Trophoblast cell (in vitro differentiated cells and primary cell): Measurements from ENCODE around the gene IQCF5.

Experiments
- DNase-seq, 2 donors: peaks; one replicate each; pipeline ENCODE4 v3.0.0-alpha.2; 2016
- H2AFZ ChIP-seq: 2 replicates; pipeline ENCODE4 v1.6.1; 2013; ENCODE audit warnings: low read length, moderate library complexity, mild to moderate bottlenecking; ENCODE audit not compliant: insufficient read depth, poor library complexity
- H2AK5ac ChIP-seq: 2 replicates; pipeline ENCODE4 v1.6.1; 2013; ENCODE audit warnings: mild to moderate bottlenecking, low read length
- H2BK120ac ChIP-seq: 2 replicates; pipeline ENCODE4 v1.6.1; 2013; ENCODE audit warnings: low read length, mild to moderate bottlenecking, moderate library complexity; ENCODE audit not compliant: insufficient read depth, poor library complexity
- H2BK12ac ChIP-seq: 2 replicates; pipeline ENCODE4 v1.6.1; 2013; ENCODE audit warnings: mild to moderate bottlenecking, low read length, moderate library complexity
- H2BK5ac ChIP-seq: 2 replicates; pipeline ENCODE4 v1.6.1; 2013; ENCODE audit warnings: low read length, low read depth, moderate library complexity, mild to moderate bottlenecking; ENCODE audit not compliant: poor library complexity
- H3K14ac ChIP-seq: 2 replicates; pipeline ENCODE4 v1.6.1; 2013; ENCODE audit warnings: mild to moderate bottlenecking, low read length
- H3K18ac ChIP-seq: 2 replicates; pipeline ENCODE4 v1.6.1; 2013; ENCODE audit warnings: mild to moderate bottlenecking, low read length
- H3K23ac ChIP-seq: 2 replicates; pipeline ENCODE4 v1.6.1; 2013; ENCODE audit warnings: low read length
- H3K27ac ChIP-seq: 2 replicates; pipeline ENCODE4 v1.5.1; 2013; ENCODE audit warnings: low read depth, mild to moderate bottlenecking, inconsistent platforms, low read length, moderate library complexity
- H3K27me3 ChIP-seq: 2 replicates; pipeline ENCODE4 v1.6.1; 2013; ENCODE audit warnings: inconsistent platforms, mild to moderate bottlenecking, low read length, moderate library complexity; ENCODE audit not compliant: insufficient read depth
- H3K36me3 ChIP-seq, 2 experiments: 1 replicate in 1 of 2; 2 replicates in 1 of 2; pipeline ENCODE4 v1.6.1; 2013; ENCODE audit warnings: low read length in 2 of 2, mild to moderate bottlenecking in 2 of 2, moderate library complexity in 1 of 2; ENCODE audit not compliant: insufficient read depth in 2 of 2, control insufficient read depth in 1 of 2
- H3K4ac ChIP-seq: 2 replicates; pipeline ENCODE4 v1.6.1; 2013; ENCODE audit warnings: low read depth, mild to moderate bottlenecking, low read length, moderate library complexity
- H3K4me1 ChIP-seq, 2 experiments: 1 replicate in 1 of 2; 2 replicates in 1 of 2; pipeline ENCODE4 v1.6.1; 2013; ENCODE audit warnings: low read length in 2 of 2, mild to moderate bottlenecking in 2 of 2, moderate library complexity in 1 of 2; ENCODE audit not compliant: insufficient read depth in 2 of 2, control insufficient read depth in 1 of 2
- H3K4me2 ChIP-seq: 2 replicates; pipeline ENCODE4 v1.6.1; 2013; ENCODE audit warnings: inconsistent platforms, mild to moderate bottlenecking, low read length, moderate library complexity
- H3K4me3 ChIP-seq: 2 replicates; pipeline ENCODE4 v1.5.1; 2013; ENCODE audit warnings: mild to moderate bottlenecking, low read depth, low read length, inconsistent platforms
- H3K79me1 ChIP-seq: one replicate; pipeline ENCODE4 v1.6.1; 2013; ENCODE audit warnings: low read length
- H3K79me2 ChIP-seq: 2 replicates; pipeline ENCODE4 v1.6.1; 2013; ENCODE audit warnings: low read length, mild to moderate bottlenecking; ENCODE audit not compliant: control insufficient read depth, insufficient read depth, poor library complexity
- H3K9ac ChIP-seq: 2 replicates; pipeline ENCODE4 v1.6.1; 2013; ENCODE audit warnings: mild to moderate bottlenecking, low read length
- H3K9me3 ChIP-seq: 2 replicates; pipeline ENCODE4 v1.6.1; 2013; ENCODE audit warnings: low read depth, mild to moderate bottlenecking, control low read depth, inconsistent platforms, low read length; ENCODE audit not compliant: insufficient read depth
- H4K12ac ChIP-seq: 2 replicates; pipeline ENCODE4 v1.6.1; 2013; ENCODE audit warnings: low read depth, mild to moderate bottlenecking, low read length, moderate library complexity
- H4K8ac ChIP-seq: 2 replicates; pipeline ENCODE4 v1.6.1; 2013; ENCODE audit warnings: low read depth, mild to moderate bottlenecking, low read length, moderate library complexity
- H4K91ac ChIP-seq: one replicate; pipeline ENCODE4 v1.6.1; 2013; ENCODE audit warnings: low read depth, mild to moderate bottlenecking, low read length, moderate library complexity
- WGBS: extraction: QIAGEN DNeasy Blood & Tissue Kit; methylation state at CpG from one replicate; pipeline ENCODE4 v1.1.7; 2013; ENCODE audit warnings: missing lambda C conversion rate; ENCODE audit not compliant: insufficient read length, insufficient coverage; ENCODE audit errors: extremely low coverage; 5-methylcytosine and 5-hydroxymethylcytosine counted together

Gene IQCF5

DNA sequence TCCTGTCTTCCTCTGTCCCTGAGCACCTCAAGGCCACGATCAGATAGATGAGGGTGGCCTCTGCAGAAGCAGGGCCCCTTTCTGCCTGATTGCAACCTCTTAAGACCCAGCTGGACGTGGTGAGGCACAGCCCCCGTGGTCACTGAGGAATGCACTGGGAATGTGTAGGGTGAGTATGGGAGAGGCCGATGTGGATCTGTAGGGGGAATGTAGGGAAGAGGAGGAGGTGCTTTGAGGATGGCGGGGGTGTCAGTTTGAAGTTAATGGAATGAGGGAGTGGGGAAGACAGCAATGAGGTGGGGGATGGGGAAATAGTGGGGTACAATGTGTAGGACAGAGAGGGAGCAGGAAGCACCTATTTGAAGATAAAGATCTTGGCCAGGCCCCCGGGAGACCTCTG, 785 bp upstream of the IQCF5 start:
- H3K4me2 ChIP-seq = no peak overlapping the region
- H3K4me3 ChIP-seq = no peak overlapping the region
- no peaks in the 10 kb centered on the region for H3K79me1 ChIP-seq
- no peak overlapping the region for H3K27ac ChIP-seq
- H4K91ac ChIP-seq = no peak overlapping the region
- H3K4ac ChIP-seq = no peak overlapping the region
- no CpG with 5 or more reads among the region's 6 CpGs for WGBS
- H4K8ac ChIP-seq = no peak overlapping the region
- H3K9ac ChIP-seq = no peak overlapping the region
- H3K18ac ChIP-seq = no peak overlapping the region
- no peak overlapping the region for H2BK12ac ChIP-seq
- no peaks in the 10 kb centered on the region for H3K79me2 ChIP-seq
- no peak overlapping the region for H2BK120ac ChIP-seq
- H3K27me3 ChIP-seq = no peaks in the 10 kb centered on the region
- peaks cover 8% of the 10 kb centered on the region in 2 experiments for H3K4me1 ChIP-seq
- H2AK5ac ChIP-seq = no peak overlapping the region
- H2AFZ ChIP-seq = no peak overlapping the region
- H3K14ac ChIP-seq = no peak overlapping the region
- no peaks in the 10 kb centered on the region for H3K36me3 ChIP-seq
- peaks cover 3% of the 10 kb centered on the region for H3K9me3 ChIP-seq
- no peak for DNase-seq
- no peak overlapping the region for H3K23ac ChIP-seq
- no peak overlapping the region for H4K12ac ChIP-seq
- no peak overlapping the region for H2BK5ac ChIP-seq

DNA sequence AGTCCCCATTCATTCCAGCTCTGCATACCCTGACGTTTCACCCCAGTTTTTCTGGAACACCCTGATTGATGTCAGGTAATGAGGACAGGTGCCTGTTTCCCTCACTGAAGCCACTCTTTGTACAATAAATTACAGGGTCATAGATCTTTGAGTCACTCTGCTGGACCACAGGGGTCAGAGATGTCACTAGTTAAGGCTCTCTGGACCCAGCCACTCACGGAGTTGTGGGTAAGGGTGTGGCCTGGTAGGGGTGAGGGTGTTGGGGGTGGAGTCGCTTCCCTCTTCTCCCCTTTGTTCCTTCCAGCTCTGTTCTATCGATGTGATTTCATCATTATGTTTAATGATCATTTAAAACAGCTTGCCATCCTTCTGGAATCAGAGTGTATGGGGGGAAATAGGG, 512 bp downstream of the IQCF5 start:
- Histone ChIP-seq H3K79me1 (no peaks in the 10 kb centered on the region), H3K9me3 (peaks cover 3% of the 10 kb centered on the region), H3K36me3 (no peaks in the 10 kb centered on the region), H2BK120ac (no peak overlapping the region), H3K18ac (no peak overlapping the region), H3K4me1 (peaks cover 8% of the 10 kb centered on the region in 2 experiments), H3K4me3 (no peak overlapping the region), H2AFZ (no peak overlapping the region), H3K79me2 (no peaks in the 10 kb centered on the region), H4K8ac (no peak overlapping the region), H3K9ac (no peak overlapping the region), H3K23ac (no peak overlapping the region), H2AK5ac (no peak overlapping the region), H4K91ac (no peak overlapping the region), H3K27ac (no peak overlapping the region), H2BK5ac (no peak overlapping the region), H3K4ac (no peak overlapping the region), H3K4me2 (no peak overlapping the region), H4K12ac (no peak overlapping the region), H3K27me3 (no peaks in the 10 kb centered on the region), H2BK12ac (no peak overlapping the region), H3K14ac (no peak overlapping the region)
- DNase-seq = no peak
- WGBS = no CpG with 5 or more reads among the region's 4 CpGs

DNA sequence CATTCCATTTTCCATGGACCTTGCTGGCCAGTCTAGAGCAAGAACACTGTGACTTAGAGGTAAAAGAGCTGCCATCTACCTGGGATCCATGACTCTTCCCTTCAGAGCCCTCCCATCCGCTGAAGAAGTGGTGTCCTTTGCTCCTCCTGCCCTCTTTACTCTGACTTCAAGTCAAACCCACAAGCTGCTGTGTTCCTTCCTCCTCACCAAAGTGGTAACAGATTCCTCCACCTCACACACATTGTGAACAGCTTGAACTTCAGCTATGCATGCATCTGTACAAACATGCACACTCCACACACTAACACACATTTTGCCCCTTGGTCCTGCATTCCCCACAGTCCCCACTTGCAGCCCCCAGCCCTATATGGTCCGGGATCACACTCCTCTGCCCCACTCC, 990 bp downstream of the IQCF5 start:
- no peak for DNase-seq
- Histone ChIP-seq H3K14ac (no peak overlapping the region), H3K36me3 (no peaks in the 10 kb centered on the region), H3K4me1 (peaks cover 8% of the 10 kb centered on the region in 2 experiments), H3K18ac (no peak overlapping the region), H2BK120ac (no peak overlapping the region), H3K9me3 (peaks cover 3% of the 10 kb centered on the region), H2BK5ac (no peak overlapping the region), H4K12ac (no peak overlapping the region), H3K79me2 (no peaks in the 10 kb centered on the region), H3K23ac (no peak overlapping the region), H2AK5ac (no peak overlapping the region), H4K91ac (no peak overlapping the region), H3K4me3 (no peak overlapping the region), H3K9ac (no peak overlapping the region), H2AFZ (no peak overlapping the region), H3K4me2 (no peak overlapping the region), H4K8ac (no peak overlapping the region), H3K4ac (no peak overlapping the region), H3K27ac (no peak overlapping the region), H3K79me1 (no peaks in the 10 kb centered on the region), H3K27me3 (no peaks in the 10 kb centered on the region), H2BK12ac (no peak overlapping the region)
- no CpG with 5 or more reads among the region's 2 CpGs for WGBS

DNA sequence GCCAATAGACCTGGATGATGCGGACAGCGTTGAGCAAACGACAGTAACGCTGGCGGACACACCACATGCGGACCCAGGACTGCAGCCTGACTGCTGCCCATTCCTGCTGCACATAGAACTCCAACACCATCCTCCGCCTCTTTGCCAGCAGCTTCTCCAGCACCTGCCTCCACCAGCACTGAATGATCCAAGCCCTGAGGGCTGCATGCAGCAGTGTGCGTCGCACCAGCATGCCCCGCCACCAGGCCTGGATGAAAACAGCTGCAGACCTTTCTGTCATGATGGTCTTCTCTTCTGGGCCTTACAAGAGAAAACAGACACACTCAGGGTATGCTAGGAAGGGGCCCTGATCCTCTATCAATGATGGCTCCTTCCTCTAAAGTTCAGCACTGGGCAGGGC, 1.5 kb downstream of the IQCF5 start:
- Histone ChIP-seq H2AFZ (no peak overlapping the region), H4K12ac (no peak overlapping the region), H3K9ac (no peak overlapping the region), H3K4ac (no peak overlapping the region), H2BK120ac (no peak overlapping the region), H3K27ac (no peak overlapping the region), H3K4me1 (peaks cover 8% of the 10 kb centered on the region in 2 experiments), H3K4me3 (peak overlapping the region; percentile 23), H3K9me3 (peaks cover 3% of the 10 kb centered on the region), H3K18ac (no peak overlapping the region), H2AK5ac (no peak overlapping the region), H4K8ac (no peak overlapping the region), H3K27me3 (no peaks in the 10 kb centered on the region), H3K36me3 (no peaks in the 10 kb centered on the region), H3K79me2 (no peaks in the 10 kb centered on the region), H3K23ac (no peak overlapping the region), H2BK12ac (no peak overlapping the region), H3K14ac (no peak overlapping the region), H2BK5ac (no peak overlapping the region), H3K4me2 (no peak overlapping the region), H3K79me1 (no peaks in the 10 kb centered on the region), H4K91ac (no peak overlapping the region)
- WGBS = no CpG with 5 or more reads among the region's 10 CpGs
- DNase-seq = peak; percentile 85 to 88
